Glutamatergic neuron (in vitro differentiated cells): ENCODE measurements around the gene SLC12A8. TPM values are rescaled to one million over a fixed set of nuclear protein-coding genes. Genes with fewer than 3 reads are reported as not detected.

Experiments
- DNase-seq: peaks from one replicate; pipeline ENCODE4 v3.0.0; 2022
- H3K27ac Mint-ChIP-seq: one replicate; pipeline ENCODE4 v1.8.0; 2020; ENCODE audit warnings: mild to moderate bottlenecking, mixed read lengths, inconsistent platforms; ENCODE audit not compliant: unreplicated experiment
- H3K27me3 Mint-ChIP-seq: one replicate; pipeline ENCODE4 v1.8.0; 2020; ENCODE audit warnings: mild to moderate bottlenecking, moderate library complexity, mixed read lengths, inconsistent platforms; ENCODE audit not compliant: unreplicated experiment
- H3K36me3 Mint-ChIP-seq: one replicate; pipeline ENCODE4 v1.8.0; 2020; ENCODE audit warnings: mild to moderate bottlenecking, mixed read lengths, inconsistent platforms; ENCODE audit not compliant: unreplicated experiment
- H3K4me1 Mint-ChIP-seq: one replicate; pipeline ENCODE4 v1.8.0; 2020; ENCODE audit warnings: mild to moderate bottlenecking, low read depth, mixed read lengths, inconsistent platforms; ENCODE audit not compliant: unreplicated experiment
- H3K4me3 Mint-ChIP-seq: one replicate; pipeline ENCODE4 v1.8.0; 2020; ENCODE audit warnings: mild to moderate bottlenecking, mixed read lengths, inconsistent platforms; ENCODE audit not compliant: unreplicated experiment
- H3K9me3 Mint-ChIP-seq: one replicate; pipeline ENCODE4 v1.8.0; 2020; ENCODE audit warnings: mild to moderate bottlenecking, moderate library complexity, mixed read lengths, inconsistent platforms; ENCODE audit not compliant: unreplicated experiment
- total RNA-seq: library from RNA; stranded (reverse); fragmentation: NEBNext Ultra II Directional; extraction: Animal tissue kit (Norgen Biotek cat#: 25700); gene quantifications from one replicate; pipeline ENCODE4 v1.2.1, GENCODE V29; 2021; ENCODE audit not compliant: unreplicated experiment
- TF ChIP-seq, protein P1 (sequence below): fragments of 200-600 bp; sonication (generic); IDR thresholded peaks from one replicate; pipeline ENCODE4 v1.5.0; 2021; ENCODE audit not compliant: partially characterized antibody, unreplicated experiment

The SLC12A8 gene
- total RNA-seq, 1 donor from 2014 or later: 2.4 TPM

- TF ChIP-seq, protein P1, sequence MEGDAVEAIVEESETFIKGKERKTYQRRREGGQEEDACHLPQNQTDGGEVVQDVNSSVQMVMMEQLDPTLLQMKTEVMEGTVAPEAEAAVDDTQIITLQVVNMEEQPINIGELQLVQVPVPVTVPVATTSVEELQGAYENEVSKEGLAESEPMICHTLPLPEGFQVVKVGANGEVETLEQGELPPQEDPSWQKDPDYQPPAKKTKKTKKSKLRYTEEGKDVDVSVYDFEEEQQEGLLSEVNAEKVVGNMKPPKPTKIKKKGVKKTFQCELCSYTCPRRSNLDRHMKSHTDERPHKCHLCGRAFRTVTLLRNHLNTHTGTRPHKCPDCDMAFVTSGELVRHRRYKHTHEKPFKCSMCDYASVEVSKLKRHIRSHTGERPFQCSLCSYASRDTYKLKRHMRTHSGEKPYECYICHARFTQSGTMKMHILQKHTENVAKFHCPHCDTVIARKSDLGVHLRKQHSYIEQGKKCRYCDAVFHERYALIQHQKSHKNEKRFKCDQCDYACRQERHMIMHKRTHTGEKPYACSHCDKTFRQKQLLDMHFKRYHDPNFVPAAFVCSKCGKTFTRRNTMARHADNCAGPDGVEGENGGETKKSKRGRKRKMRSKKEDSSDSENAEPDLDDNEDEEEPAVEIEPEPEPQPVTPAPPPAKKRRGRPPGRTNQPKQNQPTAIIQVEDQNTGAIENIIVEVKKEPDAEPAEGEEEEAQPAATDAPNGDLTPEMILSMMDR: no peak
- Mint-ChIP-seq H3K27ac (peak overlapping the region; percentile 59), H3K36me3 (peaks cover 5% of the 10 kb centered on the region), H3K4me1 (peaks cover 60% of the 10 kb centered on the region), H3K9me3 (peaks cover 21% of the 10 kb centered on the region), H3K27me3 (peaks cover 6% of the 10 kb centered on the region), H3K4me3 (peak overlapping the region; percentile 95)
- no peak for DNase-seq
Observed at GRCh38 chr3:125053304-125053699, 159.2 kb downstream of the SLC12A8 start.

DNA sequence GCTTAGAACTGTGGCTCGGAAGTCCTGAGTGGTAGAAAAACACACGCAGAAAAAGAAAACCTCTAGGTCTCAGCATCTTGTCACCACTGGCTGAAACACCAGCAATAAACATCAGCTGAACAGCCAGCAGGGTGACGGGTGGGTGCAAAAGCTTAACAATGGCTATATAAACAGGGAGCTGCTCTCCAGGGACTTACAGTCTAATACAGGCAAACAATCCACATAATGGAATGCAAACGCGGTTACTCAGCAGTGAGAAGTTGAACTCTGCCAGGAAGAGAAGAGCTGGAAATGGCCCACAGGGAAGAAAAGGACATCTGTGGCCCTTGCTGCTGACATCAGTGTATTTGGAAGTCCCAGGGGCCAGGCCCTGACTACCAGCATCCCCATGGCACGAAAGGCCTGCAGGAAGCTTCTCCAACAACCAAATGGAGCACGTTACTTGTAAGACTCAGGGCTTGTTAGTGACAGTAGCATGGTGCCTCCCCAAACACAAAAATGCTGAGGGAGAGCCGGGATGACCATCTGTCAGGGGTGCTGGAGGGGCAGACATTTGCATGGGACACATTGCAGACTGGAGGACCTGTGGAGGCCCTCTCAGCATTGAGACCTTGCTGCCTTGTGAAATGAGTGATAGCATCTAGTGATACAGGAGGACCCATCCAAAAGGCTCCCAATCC is 159.8 kb downstream of the SLC12A8 start:
- peak; percentile 47 for DNase-seq
- H3K4me3 Mint-ChIP-seq: peak overlapping the region; percentile 95
- peaks cover 7% of the 10 kb centered on the region for H3K36me3 Mint-ChIP-seq
- peaks cover 66% of the 10 kb centered on the region for H3K4me1 Mint-ChIP-seq
- H3K27ac Mint-ChIP-seq: peak overlapping the region; percentile 93
- H3K9me3 Mint-ChIP-seq: peaks cover 21% of the 10 kb centered on the region
- H3K27me3 Mint-ChIP-seq: peaks cover 6% of the 10 kb centered on the region
- TF ChIP-seq, protein P1: no peak

GRCh38 chr3:125051715-125052581 is 160.6 kb downstream of the SLC12A8 start:
- Mint-ChIP-seq H3K27ac (peak overlapping the region; percentile 93), H3K27me3 (peaks cover 6% of the 10 kb centered on the region), H3K36me3 (peaks cover 9% of the 10 kb centered on the region), H3K9me3 (peaks cover 22% of the 10 kb centered on the region), H3K4me3 (peak overlapping the region; percentile 95), H3K4me1 (peaks cover 68% of the 10 kb centered on the region)
- peak; percentile 55 for DNase-seq
- TF ChIP-seq, protein P1: no peak

DNA sequence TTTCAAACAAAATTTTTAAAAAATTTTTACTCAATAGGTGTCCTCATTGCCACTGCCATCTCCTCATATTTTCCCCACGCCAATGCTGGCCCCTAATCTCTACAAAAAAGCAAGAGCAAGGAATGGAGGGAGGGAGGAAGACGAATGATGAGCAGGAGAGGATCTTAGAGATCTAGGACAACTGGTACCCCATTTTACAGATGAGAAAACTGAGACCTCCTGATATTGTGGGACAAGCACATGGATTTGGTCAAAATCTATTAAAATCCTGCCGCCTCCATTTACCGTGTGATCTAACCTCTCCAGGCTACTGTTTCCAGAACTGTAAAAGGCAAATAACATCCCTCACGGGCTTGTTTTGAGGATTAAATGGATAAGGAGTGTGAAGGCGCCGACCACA is 161.3 kb downstream of the SLC12A8 start:
- Mint-ChIP-seq H3K27me3 (peaks cover 6% of the 10 kb centered on the region), H3K9me3 (peaks cover 22% of the 10 kb centered on the region), H3K36me3 (peaks cover 9% of the 10 kb centered on the region), H3K4me3 (peak overlapping the region; percentile 71), H3K27ac (peak overlapping the region; percentile 78), H3K4me1 (peaks cover 64% of the 10 kb centered on the region)
- DNase-seq: no peak
- TF ChIP-seq, protein P1: no peak
